ENCODE data around the gene ARL6IP6. TPM values are rescaled to one million over a fixed set of nuclear protein-coding genes. Genes with fewer than 3 reads are reported as not detected.

Gene ARL6IP6
- 23.2 and 30.8 TPM in 2 replicates for total RNA-seq

GRCh38 chr2:152718076-152718908 is at the start of gene ARL6IP6:
Gene ARL6IP6, plus strand, starts transcription at chr2:152718620. Its CDS starts 5 bp downstream, at chr2:152718625.

GRCh38 chr2:152717228-152718075 is 968 bp upstream of the ARL6IP6 start, which contains the start of gene PRPF40A:
Gene PRPF40A, minus strand, starts transcription at chr2:152717461. Its CDS starts 22 bp downstream, at chr2:152717439.

Other genes starting within 250 kb of the ARL6IP6 start
- 112 and 123 TPM in 2 replicates for gene PRPF40A, start 1.2 kb upstream of the ARL6IP6 start, total RNA-seq